HG02642 (cell line): Measurements from ENCODE around the gene CNTROB.

Experiments
- ATAC-seq: cut with Tn5 transposase; IDR thresholded peaks from one replicate; pipeline ENCODE4 v1.9.1; 2021; ENCODE audit warnings: mild to moderate bottlenecking; ENCODE audit not compliant: unreplicated experiment, poor library complexity

The CNTROB gene, protein sequence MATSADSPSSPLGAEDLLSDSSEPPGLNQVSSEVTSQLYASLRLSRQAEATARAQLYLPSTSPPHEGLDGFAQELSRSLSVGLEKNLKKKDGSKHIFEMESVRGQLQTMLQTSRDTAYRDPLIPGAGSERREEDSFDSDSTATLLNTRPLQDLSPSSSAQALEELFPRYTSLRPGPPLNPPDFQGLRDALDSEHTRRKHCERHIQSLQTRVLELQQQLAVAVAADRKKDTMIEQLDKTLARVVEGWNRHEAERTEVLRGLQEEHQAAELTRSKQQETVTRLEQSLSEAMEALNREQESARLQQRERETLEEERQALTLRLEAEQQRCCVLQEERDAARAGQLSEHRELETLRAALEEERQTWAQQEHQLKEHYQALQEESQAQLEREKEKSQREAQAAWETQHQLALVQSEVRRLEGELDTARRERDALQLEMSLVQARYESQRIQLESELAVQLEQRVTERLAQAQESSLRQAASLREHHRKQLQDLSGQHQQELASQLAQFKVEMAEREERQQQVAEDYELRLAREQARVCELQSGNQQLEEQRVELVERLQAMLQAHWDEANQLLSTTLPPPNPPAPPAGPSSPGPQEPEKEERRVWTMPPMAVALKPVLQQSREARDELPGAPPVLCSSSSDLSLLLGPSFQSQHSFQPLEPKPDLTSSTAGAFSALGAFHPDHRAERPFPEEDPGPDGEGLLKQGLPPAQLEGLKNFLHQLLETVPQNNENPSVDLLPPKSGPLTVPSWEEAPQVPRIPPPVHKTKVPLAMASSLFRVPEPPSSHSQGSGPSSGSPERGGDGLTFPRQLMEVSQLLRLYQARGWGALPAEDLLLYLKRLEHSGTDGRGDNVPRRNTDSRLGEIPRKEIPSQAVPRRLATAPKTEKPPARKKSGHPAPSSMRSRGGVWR

DNA sequence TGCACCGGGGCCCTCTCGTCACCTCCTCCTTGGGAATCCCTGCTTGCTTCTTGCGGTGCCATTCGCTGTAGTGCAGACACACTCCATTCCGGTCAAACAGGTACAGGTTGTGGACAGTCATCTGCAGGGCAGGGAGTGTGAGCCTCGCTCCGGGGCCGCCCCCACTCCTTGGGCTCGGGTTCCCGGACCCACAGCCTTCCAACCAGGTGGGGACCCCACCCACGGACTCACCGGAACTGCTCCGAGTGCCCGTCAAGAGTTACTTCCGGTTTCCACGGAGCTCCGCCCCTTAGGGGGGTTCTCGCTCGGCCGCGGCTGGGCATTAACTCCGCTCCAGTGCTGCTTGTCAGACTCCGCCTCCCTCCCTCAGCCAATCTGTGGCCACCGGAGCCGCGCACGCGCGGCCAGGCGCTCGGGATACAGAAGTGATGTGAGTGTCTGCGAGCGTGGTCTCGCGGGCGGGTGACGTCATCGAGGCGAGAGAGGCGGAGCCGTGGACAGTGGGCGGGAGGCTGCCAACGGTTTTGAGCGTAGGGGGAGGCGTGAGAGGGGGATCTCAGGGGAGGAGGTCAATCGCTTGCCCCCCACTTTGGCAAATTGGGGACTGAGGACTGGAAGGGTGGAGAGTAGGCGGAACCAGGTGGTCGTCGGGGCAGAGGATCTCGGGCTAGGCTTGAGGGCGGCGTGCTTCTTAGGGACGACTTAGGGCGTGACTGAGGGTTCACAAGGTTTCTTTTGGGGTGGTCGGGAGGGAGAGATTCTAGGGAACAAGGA, at the start of gene CNTROB, which contains the start of gene TRAPPC1:
TSS of gene CNTROB (plus strand) at position 498 of the 774 bp plus-strand sequence. CDS start 874 bp downstream, outside the sequence.
TSS of gene TRAPPC1 (minus strand) at position 238 of the 774 bp plus-strand sequence. CDS start at position 121, 117 bp downstream.
- peak; percentile 97 for ATAC-seq

DNA sequence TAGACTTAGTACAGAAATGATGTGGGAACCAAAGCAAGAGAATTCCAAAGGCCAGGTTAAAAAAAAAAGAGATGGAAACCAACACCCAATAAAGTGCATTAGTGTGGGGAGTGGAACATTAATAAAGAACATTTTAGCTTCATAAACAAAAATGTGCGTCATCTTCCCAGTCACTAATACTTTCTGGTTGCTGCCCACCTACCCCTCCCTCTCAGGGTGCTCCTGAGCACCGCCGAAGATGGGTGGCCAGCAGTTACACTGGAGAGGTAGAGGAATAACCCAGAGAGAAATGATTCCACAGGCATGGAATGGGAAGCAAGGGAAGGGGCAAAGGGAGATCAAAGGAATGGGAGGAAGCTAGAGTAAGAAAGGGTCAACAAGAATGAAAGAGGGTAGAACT, 49.4 kb upstream of the CNTROB start:
- ATAC-seq, result no peak

DNA sequence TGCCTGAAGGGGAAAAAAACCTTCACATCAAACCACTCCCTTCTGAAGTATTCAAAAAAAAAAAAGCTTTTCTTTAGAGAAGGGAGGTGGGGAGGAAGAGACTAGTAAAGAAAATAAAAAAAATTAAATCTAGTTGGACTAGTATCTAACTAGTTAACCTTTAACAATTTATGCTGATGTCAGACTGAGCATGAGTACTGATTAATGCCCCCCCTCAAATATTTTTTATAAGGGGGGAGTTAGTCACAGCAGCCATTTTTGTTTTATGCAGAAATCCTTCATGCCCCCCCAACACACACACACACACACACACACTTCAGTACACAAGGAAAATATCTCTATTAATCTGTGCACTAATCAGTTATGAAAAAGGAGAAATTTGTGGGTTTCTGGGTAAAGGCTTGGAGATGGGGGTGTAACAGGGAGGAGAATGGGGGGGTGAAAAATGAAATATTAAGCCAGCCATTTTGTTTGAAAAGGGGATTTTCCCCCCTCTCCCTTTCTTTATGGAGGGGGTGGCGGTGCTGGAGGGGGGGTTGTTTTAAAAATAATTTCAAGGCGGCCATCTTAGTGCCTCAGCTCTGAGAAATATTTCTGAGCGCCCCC, 48.1 kb upstream of the CNTROB start:
- no peak for ATAC-seq

DNA sequence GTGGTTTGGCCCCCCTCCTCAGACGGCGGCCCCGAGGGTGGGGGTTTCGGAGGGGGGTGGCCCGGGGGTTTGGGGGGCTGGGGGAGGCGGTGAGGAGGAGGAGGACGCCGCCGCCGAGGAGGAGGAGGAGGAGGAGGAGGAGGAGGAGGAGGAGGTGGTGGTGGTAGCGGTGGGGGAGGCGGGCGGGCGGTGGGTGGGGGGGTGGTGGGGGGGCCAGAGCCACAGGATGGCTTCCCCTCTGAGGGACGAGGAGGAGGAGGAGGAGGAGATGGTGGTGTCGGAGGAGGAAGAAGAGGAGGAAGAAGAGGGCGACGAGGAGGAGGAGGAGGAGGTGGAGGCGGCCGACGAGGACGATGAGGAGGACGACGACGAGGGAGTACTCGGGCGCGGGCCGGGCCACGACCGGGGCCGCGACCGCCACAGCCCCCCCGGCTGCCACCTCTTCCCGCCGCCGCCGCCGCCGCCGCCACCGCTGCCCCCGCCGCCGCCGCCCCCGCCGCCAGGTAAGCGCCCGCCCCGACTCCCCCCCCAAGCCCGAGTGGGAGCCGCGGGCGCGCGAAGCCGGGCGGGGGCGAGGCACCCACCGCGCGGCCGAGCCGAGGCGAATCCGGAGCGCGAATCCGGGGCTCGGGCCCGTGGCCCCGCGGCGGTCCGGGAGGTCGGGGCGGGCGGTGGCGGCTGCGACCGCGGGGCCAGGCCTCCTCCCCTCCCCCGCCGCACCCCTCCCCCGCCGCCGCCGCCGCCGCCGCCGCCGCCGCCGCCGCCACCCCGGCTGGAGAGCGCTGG, 47.2 kb upstream of the CNTROB start:
- ATAC-seq, result peak; percentile 5

DNA sequence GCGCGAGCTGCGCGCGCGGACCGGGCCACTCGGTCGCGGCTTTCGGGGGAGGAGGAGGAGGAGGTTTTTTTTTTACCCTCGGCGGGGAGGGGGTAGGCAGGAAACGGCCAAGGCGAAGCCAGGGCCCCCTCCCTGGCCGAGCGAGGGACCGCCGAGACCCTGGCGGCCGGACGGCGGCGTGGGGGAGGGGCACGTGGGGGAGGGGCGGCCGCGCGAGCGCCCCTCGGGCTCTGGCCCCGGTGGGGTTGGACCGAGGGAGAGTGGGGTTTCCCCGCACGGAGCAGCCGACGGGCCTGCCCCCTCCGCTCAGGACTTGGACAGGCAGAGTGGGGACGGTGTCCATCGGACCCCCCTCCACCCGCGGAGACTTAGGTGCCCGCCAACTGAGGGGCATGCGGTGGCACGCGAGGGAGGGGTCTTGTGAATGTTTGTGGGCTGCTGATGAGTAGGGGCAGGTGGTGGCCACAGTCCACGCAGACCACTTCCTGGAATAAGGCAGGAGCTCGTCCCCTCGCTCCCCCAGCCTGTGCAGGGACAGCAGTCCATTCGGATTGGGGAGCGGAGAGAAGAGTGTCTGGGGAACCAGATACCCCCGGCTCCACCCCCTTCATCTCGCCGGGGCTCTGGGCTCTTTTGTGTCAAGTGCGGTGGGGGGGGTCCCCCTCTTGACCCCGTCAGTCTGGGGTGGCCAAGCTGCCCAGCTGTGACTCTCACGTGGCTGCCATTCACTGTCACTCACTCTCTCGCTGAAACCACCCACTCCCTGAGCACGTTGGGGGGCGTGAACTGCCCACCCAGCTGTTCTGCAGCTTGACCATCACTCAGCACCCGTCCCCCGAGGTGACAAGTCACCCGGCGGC, 46.4 kb upstream of the CNTROB start:
- ATAC-seq, result peak; percentile 35

DNA sequence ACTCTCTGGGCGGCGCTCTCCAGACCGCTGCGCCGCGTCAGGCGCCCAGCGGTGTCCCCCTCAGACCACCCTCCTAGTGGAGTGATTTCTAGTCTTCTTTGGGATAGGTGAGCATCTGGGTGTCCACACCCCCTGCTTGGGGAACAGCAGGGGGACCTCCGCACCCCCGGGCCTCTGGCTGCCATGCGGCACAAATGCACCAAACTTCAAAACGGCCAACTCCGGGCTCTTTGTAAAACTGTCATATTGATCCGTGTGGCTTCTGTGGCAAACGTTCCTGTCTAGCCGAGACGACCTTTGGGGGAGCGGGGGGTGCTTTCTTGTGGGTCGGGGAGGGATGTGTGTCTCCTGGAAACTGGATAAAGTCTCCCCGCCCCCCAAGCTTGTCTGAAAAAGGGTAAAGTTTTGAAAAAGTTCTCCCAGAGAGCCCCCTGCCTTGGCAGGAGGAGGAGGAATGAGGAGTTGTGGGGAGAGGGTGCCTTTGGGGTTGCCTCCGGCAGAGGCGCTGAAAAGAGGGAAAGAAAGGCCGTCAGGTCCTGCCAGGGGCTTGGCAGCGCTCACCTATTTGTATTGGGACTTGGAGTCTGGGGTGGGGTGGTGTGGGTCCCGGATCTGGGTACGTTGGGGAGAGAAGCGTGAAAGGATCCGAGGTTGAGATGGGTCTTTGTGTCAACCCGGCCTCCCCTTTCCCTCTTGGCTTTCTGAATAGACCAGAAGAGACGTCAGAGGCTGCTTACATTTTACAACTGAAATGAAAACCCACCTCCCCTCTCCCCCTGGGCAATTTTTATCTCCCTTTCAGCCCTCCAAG, 45.6 kb upstream of the CNTROB start:
- peak; percentile 21 for ATAC-seq

DNA sequence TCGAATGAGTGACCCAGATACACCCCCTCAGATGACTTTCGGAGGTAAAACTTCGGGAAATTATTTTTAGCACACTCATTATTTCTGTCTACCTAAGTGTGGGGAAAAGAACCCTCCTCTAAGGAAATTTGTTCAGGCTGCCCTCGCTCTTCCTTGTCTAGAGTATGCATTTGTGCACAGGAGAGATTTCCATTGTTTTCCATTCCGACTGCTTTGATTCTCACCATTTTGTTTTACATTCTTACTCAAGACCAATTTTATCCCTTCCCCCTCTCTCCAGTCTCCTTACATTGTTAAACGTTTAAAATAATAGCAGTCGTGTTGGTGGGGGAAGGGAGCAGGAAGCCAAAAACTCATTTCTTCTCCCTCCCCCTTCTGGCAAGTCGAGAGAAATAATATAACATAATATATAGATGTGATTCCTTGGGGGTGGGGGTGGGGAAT, 44.9 kb upstream of the CNTROB start:
- ATAC-seq, result no peak

DNA sequence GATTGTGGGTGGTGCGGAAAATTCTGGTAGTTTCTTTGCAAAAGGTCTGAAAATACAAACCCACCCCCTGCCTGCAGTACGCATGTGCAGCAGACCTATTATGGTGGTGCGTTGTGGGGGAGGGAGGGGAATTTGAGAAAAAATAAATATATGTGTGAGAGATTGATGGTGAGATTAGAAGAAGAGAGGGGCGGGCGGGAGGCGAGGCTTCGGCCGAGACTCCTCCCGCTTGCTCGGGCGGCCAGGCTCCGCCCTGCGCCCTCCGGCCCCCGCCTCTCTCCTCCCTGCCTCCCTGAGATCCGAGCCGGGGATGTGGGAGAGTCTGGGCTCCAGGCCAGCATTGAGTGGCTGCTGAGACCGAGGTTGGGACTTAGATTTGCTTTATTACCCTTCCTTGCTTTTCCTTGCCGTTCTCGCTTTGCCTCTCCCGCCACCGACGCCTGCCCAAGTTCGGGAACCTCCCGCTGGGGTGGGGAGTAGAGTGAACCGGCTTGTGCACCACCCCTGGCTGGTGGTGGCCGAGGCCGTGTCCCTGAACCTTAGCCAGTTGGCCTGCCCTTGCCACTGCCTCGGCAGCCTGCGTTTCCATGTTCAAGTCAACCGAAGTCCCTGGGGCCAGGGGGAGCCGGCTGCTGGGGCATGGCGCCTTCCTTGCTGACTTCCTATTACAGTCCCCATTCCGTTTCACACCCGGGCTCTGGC, 44.4 kb upstream of the CNTROB start:
- peak; percentile 54 for ATAC-seq

DNA sequence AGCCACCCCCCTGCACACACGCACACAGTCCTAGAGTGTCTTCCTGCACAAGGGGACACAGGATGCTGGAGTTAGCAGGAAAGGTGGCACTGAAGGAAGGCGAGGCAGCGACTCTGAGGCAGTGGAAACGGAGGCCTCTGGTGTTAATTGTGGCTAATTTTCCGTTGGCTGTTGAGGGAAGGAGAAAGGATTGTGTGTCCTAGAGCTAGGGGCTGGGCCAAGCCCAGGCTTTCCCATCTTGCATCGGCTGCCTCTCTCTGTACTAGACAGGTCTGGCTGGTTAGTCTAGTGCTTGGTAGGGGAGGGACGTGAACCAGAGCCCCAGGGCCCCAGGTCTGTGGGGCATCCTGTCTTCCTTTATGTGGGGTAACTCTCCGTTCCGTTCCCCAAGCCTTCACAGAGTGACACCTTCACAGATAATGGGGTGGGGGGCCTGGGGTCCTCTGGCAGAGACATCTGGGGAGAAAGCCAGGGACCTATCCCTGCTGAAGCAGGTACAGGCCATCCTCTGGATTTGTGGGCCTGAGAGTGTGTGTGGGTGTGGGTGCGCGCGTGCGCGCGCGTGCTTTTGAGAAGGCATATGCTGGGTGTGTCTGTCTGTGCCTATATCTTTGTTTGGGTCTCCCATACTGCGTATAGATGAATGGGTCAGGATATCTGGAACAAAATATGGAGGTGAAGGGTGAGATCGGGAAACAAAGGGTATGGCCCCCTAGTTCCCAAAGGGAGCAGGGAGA, 43.7 kb upstream of the CNTROB start, which contains the start of gene CHD3:
TSS of gene CHD3 (plus strand) at position 606 of the 737 bp plus-strand sequence. CDS start 212 bp downstream, outside the sequence.
- ATAC-seq, result no peak

DNA sequence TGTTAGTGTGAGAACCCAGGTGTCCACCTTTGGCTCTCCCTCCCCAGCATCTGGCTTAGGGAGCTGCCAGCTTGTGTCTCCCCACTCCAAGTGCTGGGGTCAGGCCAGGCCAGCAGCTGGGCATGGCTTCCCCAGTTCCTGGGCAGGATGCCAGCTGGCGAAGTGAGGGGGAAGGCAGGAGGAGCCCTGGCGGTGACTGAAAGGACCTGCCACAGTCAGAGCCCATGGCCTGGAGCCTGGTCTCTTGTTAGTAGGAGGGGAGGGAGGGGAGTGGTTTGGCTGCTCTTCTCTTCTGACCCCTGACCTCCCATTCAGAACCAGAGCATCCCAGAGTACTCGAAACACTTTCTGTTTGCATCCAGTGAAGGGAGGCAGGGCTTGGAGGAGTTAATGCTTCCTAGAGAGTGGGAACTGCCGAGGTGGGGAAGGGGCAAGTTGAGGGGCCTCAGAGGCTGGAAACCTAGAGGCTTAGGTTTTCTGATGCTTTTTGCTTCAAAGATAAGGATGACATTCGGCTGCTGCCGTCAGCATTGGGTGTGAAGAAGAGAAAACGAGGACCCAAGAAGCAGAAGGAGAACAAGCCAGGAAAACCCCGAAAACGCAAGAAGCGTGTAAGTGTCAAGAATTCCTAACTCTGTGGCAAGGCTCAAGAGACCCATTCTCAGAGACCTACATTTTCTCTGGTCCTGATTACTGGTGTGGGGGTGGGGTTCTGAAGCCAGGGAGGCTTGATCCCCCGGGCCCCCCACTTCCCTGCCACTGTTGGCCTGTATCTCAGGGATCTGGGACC, 42.6 kb upstream of the CNTROB start:
- no peak for ATAC-seq

DNA sequence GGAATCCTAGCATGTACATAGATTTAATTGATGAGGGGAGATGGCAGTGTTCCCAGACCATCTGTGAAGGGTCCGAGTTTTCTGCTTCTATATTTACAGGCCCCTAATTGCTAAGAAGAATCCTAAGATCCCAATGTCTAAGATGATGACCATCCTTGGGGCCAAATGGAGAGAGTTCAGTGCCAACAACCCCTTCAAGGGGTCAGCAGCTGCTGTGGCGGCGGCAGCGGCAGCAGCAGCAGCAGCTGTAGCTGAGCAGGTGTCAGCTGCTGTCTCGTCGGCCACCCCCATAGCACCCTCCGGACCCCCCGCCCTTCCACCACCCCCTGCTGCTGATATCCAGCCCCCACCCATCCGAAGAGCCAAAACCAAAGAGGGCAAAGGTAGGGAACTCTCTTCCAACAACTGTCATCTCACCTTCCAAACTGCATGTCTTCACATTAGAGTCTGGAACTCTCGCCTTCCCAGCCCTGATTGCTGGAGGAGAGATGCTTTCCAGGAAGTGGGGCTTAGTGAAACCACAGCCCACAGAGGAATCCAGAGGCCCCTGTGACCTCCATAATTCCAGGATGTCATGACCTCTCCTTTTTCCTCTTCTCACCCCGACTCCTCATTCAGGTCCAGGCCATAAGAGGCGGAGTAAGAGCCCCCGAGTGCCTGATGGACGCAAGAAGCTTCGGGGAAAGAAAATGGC, 38.7 kb upstream of the CNTROB start:
- no peak for ATAC-seq

DNA sequence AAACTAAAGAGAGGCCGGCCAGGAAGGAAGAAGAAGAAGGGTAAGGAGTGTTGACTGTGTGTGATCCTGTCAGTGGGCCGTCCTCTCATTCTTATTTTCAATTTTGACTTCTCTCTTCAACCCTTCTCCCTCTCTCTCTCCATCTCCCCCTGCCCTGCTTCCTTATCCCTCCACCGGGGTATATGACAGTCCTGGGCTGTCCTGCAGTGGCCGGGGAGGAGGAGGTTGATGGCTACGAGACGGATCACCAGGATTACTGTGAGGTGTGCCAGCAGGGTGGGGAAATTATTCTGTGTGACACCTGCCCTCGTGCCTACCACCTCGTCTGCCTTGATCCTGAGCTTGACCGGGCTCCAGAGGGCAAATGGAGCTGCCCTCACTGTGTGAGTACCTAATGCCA, 37.8 kb upstream of the CNTROB start:
- no peak for ATAC-seq

DNA sequence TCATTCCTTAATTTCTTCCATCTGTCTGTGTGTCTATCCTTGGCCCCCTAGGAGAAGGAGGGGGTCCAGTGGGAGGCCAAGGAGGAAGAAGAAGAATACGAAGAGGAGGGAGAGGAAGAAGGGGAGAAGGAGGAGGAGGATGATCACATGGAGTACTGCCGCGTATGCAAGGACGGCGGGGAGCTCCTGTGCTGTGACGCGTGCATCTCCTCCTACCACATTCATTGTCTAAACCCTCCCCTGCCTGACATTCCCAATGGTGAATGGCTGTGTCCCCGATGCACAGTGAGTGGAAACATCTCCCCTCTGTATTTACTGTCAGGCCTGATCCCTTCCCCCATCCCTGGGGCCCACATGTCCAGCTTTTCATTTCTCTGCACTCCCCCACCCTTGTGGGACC, 37.1 kb upstream of the CNTROB start:
- ATAC-seq, result no peak

DNA sequence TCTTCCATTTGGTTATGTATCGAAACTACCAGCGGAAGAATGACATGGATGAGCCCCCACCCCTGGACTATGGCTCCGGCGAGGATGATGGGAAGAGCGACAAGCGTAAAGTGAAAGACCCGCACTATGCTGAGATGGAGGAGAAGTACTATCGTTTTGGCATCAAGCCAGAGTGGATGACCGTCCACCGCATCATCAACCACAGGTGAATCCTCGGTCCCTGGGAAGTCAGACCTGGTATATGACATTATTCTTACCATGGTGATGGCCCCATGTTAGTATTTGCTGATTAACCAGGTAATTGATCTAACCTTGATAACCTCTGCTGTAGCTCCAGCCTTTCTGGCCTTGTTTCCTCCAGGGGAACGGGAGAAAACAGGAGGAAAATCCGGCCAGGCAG, 34.9 kb upstream of the CNTROB start:
- no peak for ATAC-seq

DNA sequence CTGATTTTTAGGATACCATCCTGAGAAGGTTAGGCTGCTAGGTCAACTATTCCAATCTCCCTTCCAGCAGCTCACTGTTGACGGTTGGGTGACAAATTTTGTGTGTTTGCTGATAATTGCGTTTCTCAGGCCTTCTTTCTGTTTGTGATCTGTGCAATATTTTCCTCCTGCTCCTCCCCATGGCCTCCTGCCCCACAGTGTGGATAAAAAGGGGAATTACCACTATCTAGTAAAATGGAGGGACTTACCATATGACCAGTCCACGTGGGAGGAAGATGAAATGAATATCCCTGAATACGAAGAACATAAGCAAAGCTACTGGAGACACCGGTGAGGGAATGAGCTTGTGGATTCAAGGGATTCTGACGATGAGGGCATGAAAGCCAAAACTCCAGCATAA, 34.2 kb upstream of the CNTROB start:
- no peak for ATAC-seq
